ENCODE measurements around the gene LGALS3BP. TPM values are rescaled to one million over a fixed set of nuclear protein-coding genes. Genes with fewer than 3 reads are reported as not detected.

Gene LGALS3BP
- polyA plus RNA-seq, 1 donor (not counting 4 experiments of a cell fraction or from before 2014, with no cell fraction given): 53.0 TPM

DNA sequence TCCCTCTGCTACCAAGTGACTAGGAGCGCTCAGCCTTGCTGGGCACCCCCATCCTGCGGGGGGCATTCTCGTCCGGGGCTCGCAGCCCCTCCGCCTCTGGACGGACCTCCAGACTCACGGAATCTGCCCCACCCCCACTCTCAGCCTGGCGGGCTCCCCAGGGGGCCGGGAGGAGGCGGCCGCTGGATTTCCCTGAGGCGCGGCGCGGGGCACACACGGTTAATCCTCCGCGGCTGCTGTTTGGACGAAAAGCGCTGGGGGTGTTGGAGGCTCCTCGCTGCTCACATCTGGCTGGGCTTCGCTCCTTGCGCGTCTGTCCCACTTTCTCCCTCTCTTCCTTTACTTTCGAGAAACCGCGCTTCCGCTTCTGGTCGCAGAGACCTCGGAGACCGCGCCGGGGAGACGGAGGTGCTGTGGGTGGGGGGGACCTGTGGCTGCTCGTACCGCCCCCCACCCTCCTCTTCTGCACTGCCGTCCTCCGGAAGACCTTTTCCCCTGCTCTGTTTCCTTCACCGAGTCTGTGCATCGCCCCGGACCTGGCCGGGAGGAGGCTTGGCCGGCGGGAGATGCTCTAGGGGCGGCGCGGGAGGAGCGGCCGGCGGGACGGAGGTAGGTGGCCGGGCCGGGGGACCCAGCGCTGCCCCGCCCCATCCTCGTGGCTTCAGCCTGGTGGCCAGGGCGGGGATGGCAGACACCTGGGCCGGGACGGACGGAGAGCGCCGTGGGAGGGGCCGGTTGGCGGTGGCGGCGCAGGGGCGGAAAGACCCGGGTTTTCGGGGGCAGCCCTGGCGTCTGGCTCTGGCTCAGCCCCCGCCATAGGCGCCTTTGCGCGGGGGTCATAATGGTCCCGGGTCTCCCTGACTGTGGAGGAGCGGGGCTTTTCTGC lies 44.4 kb upstream of the LGALS3BP start, which contains the start of gene C1QTNF1:
C1QTNF1 (plus strand) TSS at position 284 of the 886 bp plus-strand sequence. CDS start 19,800 bp downstream, outside the sequence.
- Histone ChIP-seq H3K9ac (ENCODE audit: control insufficient read depth, extremely low read depth, insufficient read depth, low read length) (peak within 1 kb of the TSS; percentile 73), H3K4me1 (ENCODE audit: control insufficient read depth, extremely low read depth, insufficient read depth, low read length) (peaks cover 66% of the 10 kb centered on the region), H3K27me3 (ENCODE audit: control insufficient read depth, extremely low read depth, insufficient read depth, low read length) (peaks cover 3% of the 10 kb centered on the region), H3K27ac (ENCODE audit: control insufficient read depth, insufficient read depth, low read length) (peak within 1 kb of the TSS; percentile 22), H2AFZ (ENCODE audit: control insufficient read depth, low read length) (peak within 1 kb of the TSS; percentile 86), H3K36me3 (ENCODE audit: control insufficient read depth in 2 of 2, extremely low read depth in 1 of 2, insufficient read depth in 2 of 2, low read length in 2 of 2) (no peaks in the 10 kb centered on the region), H3K9me1 (ENCODE audit: control insufficient read depth, extremely low read depth, insufficient read depth, low read length) (no peaks in the 10 kb centered on the region), H4K20me1 (ENCODE audit: control insufficient read depth, extremely low read depth, insufficient read depth, low read length) (no peaks in the 10 kb centered on the region), H3K4me3 (ENCODE audit: control insufficient read depth in 2 of 3, extremely low read depth in 1 of 3, insufficient read depth in 2 of 3, low read depth in 1 of 3, low read length in 3 of 3) (peak within 1 kb of the TSS; percentile 44 to 71 (median 68)), H3K4me2 (ENCODE audit: control insufficient read depth, extremely low read depth, insufficient read depth, low read depth, low read length) (peak within 1 kb of the TSS; percentile 92), H3K9me3 (ENCODE audit: control insufficient read depth, low read depth, low read length) (no peaks in the 10 kb centered on the region), H3K79me2 (ENCODE audit: control insufficient read depth, insufficient read depth, low read length) (no peaks in the 10 kb centered on the region)
- DNase-seq (ENCODE audit: low read depth, low spot score): no peak
- dilution Hi-C loops (cut with MboI; ENCODE audit: extremely low pct_ligation_motif_present, low sequenced_read_pairs): no loop called here
- FAIRE-seq: no peak
- TF ChIP-seq EZH2 (IDR thresholded peaks at IDR 0.05; ENCODE audit: low read length): no peak
- TF ChIP-seq, protein P1, sequence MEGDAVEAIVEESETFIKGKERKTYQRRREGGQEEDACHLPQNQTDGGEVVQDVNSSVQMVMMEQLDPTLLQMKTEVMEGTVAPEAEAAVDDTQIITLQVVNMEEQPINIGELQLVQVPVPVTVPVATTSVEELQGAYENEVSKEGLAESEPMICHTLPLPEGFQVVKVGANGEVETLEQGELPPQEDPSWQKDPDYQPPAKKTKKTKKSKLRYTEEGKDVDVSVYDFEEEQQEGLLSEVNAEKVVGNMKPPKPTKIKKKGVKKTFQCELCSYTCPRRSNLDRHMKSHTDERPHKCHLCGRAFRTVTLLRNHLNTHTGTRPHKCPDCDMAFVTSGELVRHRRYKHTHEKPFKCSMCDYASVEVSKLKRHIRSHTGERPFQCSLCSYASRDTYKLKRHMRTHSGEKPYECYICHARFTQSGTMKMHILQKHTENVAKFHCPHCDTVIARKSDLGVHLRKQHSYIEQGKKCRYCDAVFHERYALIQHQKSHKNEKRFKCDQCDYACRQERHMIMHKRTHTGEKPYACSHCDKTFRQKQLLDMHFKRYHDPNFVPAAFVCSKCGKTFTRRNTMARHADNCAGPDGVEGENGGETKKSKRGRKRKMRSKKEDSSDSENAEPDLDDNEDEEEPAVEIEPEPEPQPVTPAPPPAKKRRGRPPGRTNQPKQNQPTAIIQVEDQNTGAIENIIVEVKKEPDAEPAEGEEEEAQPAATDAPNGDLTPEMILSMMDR (optimal IDR thresholded peaks at IDR 0.05 in 1 of 3, IDR thresholded peaks at IDR 0.05 in 1 of 3, conservative IDR thresholded peaks at IDR 0.05 in 1 of 3; ENCODE audit: extremely low read depth in 1 of 3, insufficient read depth in 2 of 3, low read length in 3 of 3): peak in 1 of 3 experiments; percentile 24

DNA sequence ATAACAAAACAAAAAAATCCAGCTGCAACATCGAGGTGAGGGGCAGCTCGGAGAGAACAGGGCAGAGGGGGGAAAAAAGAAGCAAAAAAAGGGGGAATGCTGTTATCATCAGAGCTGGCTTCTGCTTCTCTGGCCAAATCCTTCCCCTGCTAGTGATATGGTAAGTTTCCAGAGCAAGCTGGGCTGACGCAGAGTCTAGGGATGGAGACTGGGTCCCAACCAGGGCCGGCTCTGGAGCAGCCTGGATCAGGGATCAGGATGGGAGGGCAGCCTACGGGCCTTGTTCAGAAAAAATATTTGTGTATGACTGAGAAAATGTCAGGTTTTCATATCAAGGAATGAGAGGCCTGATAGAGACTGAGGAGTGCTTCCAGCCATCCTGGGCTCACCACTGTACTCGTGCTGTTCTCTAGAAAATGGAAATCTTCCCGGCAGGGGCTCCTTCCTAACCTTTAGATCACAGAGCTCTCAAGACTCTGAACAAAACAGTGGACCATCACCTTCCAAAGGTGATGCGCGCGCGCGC lies 43.5 kb upstream of the LGALS3BP start:
- H3K4me1 ChIP-seq (ENCODE audit: control insufficient read depth, extremely low read depth, insufficient read depth, low read length): peaks cover 58% of the 10 kb centered on the region
- H3K4me2 ChIP-seq (ENCODE audit: control insufficient read depth, extremely low read depth, insufficient read depth, low read depth, low read length): no peak overlapping the region
- no peak for FAIRE-seq
- dilution Hi-C loops (cut with MboI; ENCODE audit: extremely low pct_ligation_motif_present, low sequenced_read_pairs): no loop called here
- H3K27ac ChIP-seq (ENCODE audit: control insufficient read depth, insufficient read depth, low read length): no peak overlapping the region
- TF ChIP-seq, protein P1 (optimal IDR thresholded peaks at IDR 0.05 in 1 of 3, IDR thresholded peaks at IDR 0.05 in 1 of 3, conservative IDR thresholded peaks at IDR 0.05 in 1 of 3; ENCODE audit: extremely low read depth in 1 of 3, insufficient read depth in 2 of 3, low read length in 3 of 3): no peak
- TF ChIP-seq EZH2 (IDR thresholded peaks at IDR 0.05; ENCODE audit: low read length): no peak
- no peak overlapping the region for H3K4me3 ChIP-seq (ENCODE audit: control insufficient read depth in 2 of 3, extremely low read depth in 1 of 3, insufficient read depth in 2 of 3, low read depth in 1 of 3, low read length in 3 of 3)
- H4K20me1 ChIP-seq (ENCODE audit: control insufficient read depth, extremely low read depth, insufficient read depth, low read length): no peaks in the 10 kb centered on the region
- H3K36me3 ChIP-seq (ENCODE audit: control insufficient read depth in 2 of 2, extremely low read depth in 1 of 2, insufficient read depth in 2 of 2, low read length in 2 of 2): no peaks in the 10 kb centered on the region
- no peak overlapping the region for H2AFZ ChIP-seq (ENCODE audit: control insufficient read depth, low read length)
- H3K9me1 ChIP-seq (ENCODE audit: control insufficient read depth, extremely low read depth, insufficient read depth, low read length): no peaks in the 10 kb centered on the region
- H3K27me3 ChIP-seq (ENCODE audit: control insufficient read depth, extremely low read depth, insufficient read depth, low read length): peaks cover 3% of the 10 kb centered on the region
- no peak for DNase-seq (ENCODE audit: low read depth, low spot score)
- H3K79me2 ChIP-seq (ENCODE audit: control insufficient read depth, insufficient read depth, low read length): no peaks in the 10 kb centered on the region
- no peak overlapping the region for H3K9ac ChIP-seq (ENCODE audit: control insufficient read depth, extremely low read depth, insufficient read depth, low read length)
- no peaks in the 10 kb centered on the region for H3K9me3 ChIP-seq (ENCODE audit: control insufficient read depth, low read depth, low read length)
